Left renal cortex interstitium (tissue), 4 donors: ENCODE results near the gene GOLT1B. TPM values are rescaled to one million over a fixed set of nuclear protein-coding genes. Genes with fewer than 3 reads are reported as not detected.
"Not testable (repeated sequence)": the region's sequence is repeated elsewhere in the genome, so short reads cannot be mapped to it uniquely, and the experiment has no call there.

ENCODE experiments used
- DNase-seq, 4 donors: peaks; one replicate each; pipeline ENCODE4 v3.0.0-alpha.2; 2013; ENCODE audit warnings: low read depth in 4 of 4, low spot score in 2 of 4, missing footprints in 1 of 4
- polyA plus RNA-seq, 4 donors: library from polyadenylated mRNA; unstranded; fragments of 120-200 nt; gene quantifications; one replicate each; pipeline ENCODE4 v1.2.1, GENCODE V29; 2013; ENCODE audit not compliant: insufficient read length in 4 of 4

GOLT1B gene
- polyA plus RNA-seq = 10 to 100 TPM; 32.5 to 42.9 (median 39.9) TPM

- peak; percentile 93 to 98 (median 97) for DNase-seq
Observed at GRCh38 chr12:21501258-21502163, at the start of gene GOLT1B, which contains the start of gene RECQL. Gene GOLT1B (plus strand): TSS chr12:21501789. CDS start chr12:21501924, 135 bp downstream. Gene RECQL (minus strand): TSS chr12:21501635. CDS start chr12:21499570, 2,065 bp downstream.

- no peak for DNase-seq
Observed at GRCh38 chr12:21453312-21453852, 48.2 kb upstream of the GOLT1B start.

- no peak for DNase-seq
Observed at GRCh38 chr12:21456291-21456780, 45.3 kb upstream of the GOLT1B start.

GRCh38 chr12:21459474-21459873 lies 42.1 kb upstream of the GOLT1B start:
- DNase-seq = no peak

GRCh38 chr12:21467334-21467733 lies 34.3 kb upstream of the GOLT1B start:
- DNase-seq = not testable (repeated sequence)

- no peak for DNase-seq
Observed at GRCh38 chr12:21471294-21471693, 30.3 kb upstream of the GOLT1B start.

- DNase-seq = no peak
Observed at GRCh38 chr12:21472197-21472823, 29.3 kb upstream of the GOLT1B start.

- no peak for DNase-seq
Observed at GRCh38 chr12:21475552-21475951, 26.0 kb upstream of the GOLT1B start.

GRCh38 chr12:21476949-21477348 lies 24.6 kb upstream of the GOLT1B start:
- DNase-seq = no peak

- DNase-seq = no peak
Observed at GRCh38 chr12:21478756-21479455, 22.7 kb upstream of the GOLT1B start.

- no peak for DNase-seq
Observed at GRCh38 chr12:21483531-21483930, 18.1 kb upstream of the GOLT1B start.

- DNase-seq = no peak
Observed at GRCh38 chr12:21485998-21486397, 15.6 kb upstream of the GOLT1B start.

- DNase-seq = no peak
Observed at GRCh38 chr12:21499765-21500164, 1.8 kb upstream of the GOLT1B start.

GRCh38 chr12:21500786-21501257 lies 767 bp upstream of the GOLT1B start:
- DNase-seq = no peak

GRCh38 chr12:21502164-21502496 lies 541 bp downstream of the GOLT1B start:
- DNase-seq = peak in 2 of 4 donors; percentile 7 to 15

- no peak for DNase-seq
Observed at GRCh38 chr12:21502872-21503271, 1.3 kb downstream of the GOLT1B start.

GRCh38 chr12:21505888-21506287 lies 4.3 kb downstream of the GOLT1B start:
- DNase-seq = no peak

GRCh38 chr12:21507849-21508248 lies 6.3 kb downstream of the GOLT1B start:
- DNase-seq = no peak

GRCh38 chr12:21509768-21510167 lies 8.2 kb downstream of the GOLT1B start:
- no peak for DNase-seq

- no peak for DNase-seq
Observed at GRCh38 chr12:21516281-21516680, 14.7 kb downstream of the GOLT1B start.

- no peak for DNase-seq
Observed at GRCh38 chr12:21518451-21518850, 16.9 kb downstream of the GOLT1B start.
